Measurements from ENCODE around the gene SALL3.
"Not testable (repeated sequence)": the region's sequence is repeated elsewhere in the genome, so short reads cannot be mapped to it uniquely, and the experiment has no call there.

SALL3 gene

DNA sequence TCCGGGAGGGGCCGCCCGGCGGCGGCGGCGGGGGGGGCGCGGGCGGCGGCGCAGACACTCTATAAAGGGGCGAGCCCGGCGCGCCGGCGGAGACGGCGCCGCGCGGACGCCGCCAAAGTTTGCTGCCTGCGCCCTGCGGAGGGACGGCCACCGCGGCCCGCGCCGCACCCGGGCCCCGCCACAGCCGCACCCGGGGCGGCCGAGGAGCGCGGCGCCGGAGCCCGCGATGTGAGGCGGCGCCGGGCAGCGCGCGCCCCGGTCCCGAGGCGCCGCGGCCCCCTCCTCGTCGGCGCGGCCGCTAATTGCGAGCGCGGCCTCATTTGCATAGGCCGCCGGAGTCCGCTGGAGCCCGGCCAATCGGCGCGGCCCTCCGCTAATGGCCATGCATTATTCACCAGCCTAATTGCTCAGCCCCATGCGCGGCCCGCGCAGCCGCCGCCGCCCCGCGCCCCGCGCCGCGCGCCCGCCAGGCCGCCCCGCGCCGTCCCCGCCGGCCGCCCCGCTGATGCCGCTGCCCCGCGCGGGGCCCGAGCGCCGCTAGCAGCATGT lies at the start of gene SALL3:
Gene SALL3 (plus strand): TSS at position 89 of the 549 bp plus-strand sequence. CDS start 457 bp downstream, at position 546.
- no peak for DNase-seq (ENCODE audit: low read depth in 1 of 2, low spot score in 1 of 2)
- TF ChIP-seq JUND (IDR thresholded peaks at IDR 0.05; ENCODE audit: low read depth), result no peak
- in situ Hi-C loops (cut with HindIII; ENCODE audit: low pct_unique_long_range_greater_than_20kb, low sequenced_read_pairs), result no loop called here

- in situ Hi-C loops (cut with HindIII; ENCODE audit: low pct_unique_long_range_greater_than_20kb, low sequenced_read_pairs), result no loop called here
- no peak for TF ChIP-seq JUND (IDR thresholded peaks at IDR 0.05; ENCODE audit: low read depth)
Observed at GRCh38 chr18:78932281-78932680, 47.3 kb upstream of the SALL3 start.

DNA sequence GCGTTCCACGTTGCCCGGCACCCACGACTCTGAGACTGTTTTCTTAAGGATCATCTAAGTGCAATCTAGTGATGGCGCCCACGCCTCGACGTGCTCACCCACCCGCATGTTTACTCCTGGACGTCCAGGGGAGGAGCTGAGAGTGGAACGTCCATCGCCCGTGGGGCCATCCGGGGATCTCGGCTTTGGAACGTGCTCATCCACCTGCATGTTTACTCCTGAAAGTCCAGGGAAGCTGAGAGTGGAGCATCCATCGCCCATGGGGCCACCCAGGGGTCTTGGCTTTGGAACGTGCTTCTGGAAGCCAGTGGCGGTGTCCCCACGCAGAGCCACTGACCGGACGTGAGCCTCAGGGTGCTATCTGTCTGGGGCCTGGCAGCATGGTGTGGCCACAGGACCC lies 45.6 kb upstream of the SALL3 start:
- in situ Hi-C loops (cut with HindIII; ENCODE audit: low pct_unique_long_range_greater_than_20kb, low sequenced_read_pairs), result no loop called here
- DNase-seq (ENCODE audit: low read depth in 1 of 2, low spot score in 1 of 2), result no peak
- no peak for TF ChIP-seq JUND (IDR thresholded peaks at IDR 0.05; ENCODE audit: low read depth)

More at GRCh38 chr18:78932281-78932680, 47.3 kb upstream of the SALL3 start:
- no peak for DNase-seq (ENCODE audit: low read depth in 1 of 2, low spot score in 1 of 2)

GRCh38 chr18:78934551-78935225 lies 44.9 kb upstream of the SALL3 start:
- no peak for TF ChIP-seq JUND (IDR thresholded peaks at IDR 0.05; ENCODE audit: low read depth)
- in situ Hi-C loops (cut with HindIII; ENCODE audit: low pct_unique_long_range_greater_than_20kb, low sequenced_read_pairs), result no loop called here
- DNase-seq (ENCODE audit: low read depth in 1 of 2, low spot score in 1 of 2), result no peak

GRCh38 chr18:78935406-78935805 lies 44.2 kb upstream of the SALL3 start:
- in situ Hi-C loops (cut with HindIII; ENCODE audit: low pct_unique_long_range_greater_than_20kb, low sequenced_read_pairs), result no loop called here
- TF ChIP-seq JUND (IDR thresholded peaks at IDR 0.05; ENCODE audit: low read depth), result no peak
- DNase-seq (ENCODE audit: low read depth in 1 of 2, low spot score in 1 of 2), result no peak

DNA sequence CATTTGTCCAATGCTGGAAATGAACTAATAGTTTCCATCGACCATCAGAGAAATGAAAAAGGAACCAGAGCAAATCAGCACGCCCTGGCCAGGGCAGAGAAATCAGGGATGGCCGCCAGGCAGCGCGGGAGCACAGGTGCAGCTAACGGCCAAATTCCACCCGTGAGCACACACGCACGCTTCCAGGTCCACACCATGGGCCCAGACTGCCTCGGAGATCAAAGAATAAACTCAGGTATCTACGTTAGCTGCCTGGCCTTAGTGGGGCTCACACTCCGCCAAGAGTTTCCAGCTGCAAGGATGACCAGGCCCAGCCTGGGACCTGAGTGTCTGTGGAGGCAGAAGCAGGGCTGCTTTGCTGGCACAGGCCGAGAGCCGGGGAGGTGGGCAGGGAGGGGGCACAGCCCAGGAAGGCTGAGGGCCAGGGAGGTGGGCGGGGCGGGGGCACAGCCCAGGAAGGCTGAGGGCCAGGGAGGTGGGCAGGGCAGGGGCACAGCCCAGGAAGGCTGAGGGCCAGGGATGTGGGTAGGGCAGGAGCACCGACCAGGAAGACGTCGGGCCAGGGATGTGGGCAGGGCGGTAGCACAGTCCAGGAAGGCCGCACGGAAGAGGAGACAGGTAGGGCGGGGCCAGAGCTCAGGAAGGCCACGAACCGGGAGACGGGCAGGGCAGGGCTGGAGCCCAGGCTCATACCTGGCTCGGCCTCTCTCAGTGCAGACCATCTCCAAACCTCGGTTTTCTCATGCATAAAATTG lies 43.2 kb upstream of the SALL3 start:
- DNase-seq (ENCODE audit: low read depth in 1 of 2, low spot score in 1 of 2), result no peak
- in situ Hi-C loops (cut with HindIII; ENCODE audit: low pct_unique_long_range_greater_than_20kb, low sequenced_read_pairs), result no loop called here
- TF ChIP-seq JUND (IDR thresholded peaks at IDR 0.05; ENCODE audit: low read depth), result no peak

DNA sequence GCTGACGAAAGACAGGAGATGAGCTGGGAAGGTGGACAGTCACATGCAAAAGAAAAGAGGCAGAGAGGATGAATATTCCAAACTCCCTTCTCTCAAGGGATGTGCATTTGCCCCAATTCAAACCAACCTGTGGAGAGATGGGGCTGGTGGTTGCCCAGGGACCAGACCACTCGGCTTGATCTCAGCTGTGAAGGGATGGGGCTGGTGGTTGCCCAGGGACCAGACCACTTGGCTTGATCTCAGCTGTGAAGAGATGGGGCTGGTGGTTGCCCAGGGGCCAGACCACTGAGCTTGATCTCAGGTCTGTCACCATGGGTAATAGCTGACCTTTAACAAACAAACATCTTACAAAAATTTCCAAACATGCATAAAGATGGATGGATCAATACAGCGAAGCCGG lies 42.5 kb upstream of the SALL3 start:
- in situ Hi-C loops (cut with HindIII; ENCODE audit: low pct_unique_long_range_greater_than_20kb, low sequenced_read_pairs), result no loop called here
- no peak for TF ChIP-seq JUND (IDR thresholded peaks at IDR 0.05; ENCODE audit: low read depth)

GRCh38 chr18:78939105-78939504 lies 40.5 kb upstream of the SALL3 start:
- no peak for TF ChIP-seq JUND (IDR thresholded peaks at IDR 0.05; ENCODE audit: low read depth)
- no peak for DNase-seq (ENCODE audit: low read depth in 1 of 2, low spot score in 1 of 2)

More for the DNA sequence above, 42.5 kb upstream of the SALL3 start:
- no peak for DNase-seq (ENCODE audit: low read depth in 1 of 2, low spot score in 1 of 2)

GRCh38 chr18:78939734-78940494 lies 39.7 kb upstream of the SALL3 start:
- TF ChIP-seq JUND (IDR thresholded peaks at IDR 0.05; ENCODE audit: low read depth), result no peak
- no peak for DNase-seq (ENCODE audit: low read depth in 1 of 2, low spot score in 1 of 2)
- in situ Hi-C loops (cut with HindIII; ENCODE audit: low pct_unique_long_range_greater_than_20kb, low sequenced_read_pairs), result no loop called here

More at GRCh38 chr18:78939105-78939504, 40.5 kb upstream of the SALL3 start:
- in situ Hi-C loops (cut with HindIII; ENCODE audit: low pct_unique_long_range_greater_than_20kb, low sequenced_read_pairs), result no loop called here

DNA sequence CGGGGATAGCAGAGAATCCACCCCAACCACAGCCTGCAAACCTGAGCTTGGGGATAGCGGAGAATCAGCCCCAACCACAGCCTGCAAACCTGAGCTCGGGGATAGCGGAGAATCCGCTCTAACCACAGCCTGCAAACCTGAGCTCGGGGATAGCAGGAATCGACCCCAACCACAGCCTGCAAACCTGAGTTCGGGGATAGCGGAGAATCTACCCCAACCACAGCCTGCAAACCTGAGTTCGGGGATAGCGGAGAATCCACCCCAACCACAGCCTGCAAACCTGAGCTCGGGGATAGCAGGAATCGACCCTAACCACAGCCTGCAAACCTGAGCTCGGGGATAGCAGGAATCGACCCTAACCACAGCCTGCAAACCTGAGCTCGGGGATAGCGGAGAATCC lies 37.4 kb upstream of the SALL3 start:
- in situ Hi-C loops (cut with HindIII; ENCODE audit: low pct_unique_long_range_greater_than_20kb, low sequenced_read_pairs); DNase-seq (ENCODE audit: low read depth in 1 of 2, low spot score in 1 of 2): not testable (repeated sequence)

GRCh38 chr18:78945628-78946027 lies 34.0 kb upstream of the SALL3 start:
- in situ Hi-C loops (cut with HindIII; ENCODE audit: low pct_unique_long_range_greater_than_20kb, low sequenced_read_pairs), result no loop called here
- no peak for DNase-seq (ENCODE audit: low read depth in 1 of 2, low spot score in 1 of 2)
- TF ChIP-seq JUND (IDR thresholded peaks at IDR 0.05; ENCODE audit: low read depth), result no peak

GRCh38 chr18:78947291-78947690 lies 32.3 kb upstream of the SALL3 start:
- in situ Hi-C loops (cut with HindIII; ENCODE audit: low pct_unique_long_range_greater_than_20kb, low sequenced_read_pairs), result no loop called here
- no peak for DNase-seq (ENCODE audit: low read depth in 1 of 2, low spot score in 1 of 2)
- TF ChIP-seq JUND (IDR thresholded peaks at IDR 0.05; ENCODE audit: low read depth), result no peak
